HG03571 (cell line): ENCODE measurements around the gene HIC1.

Experiments
- ATAC-seq: cut with Tn5 transposase; IDR thresholded peaks from one replicate; pipeline ENCODE4 v1.9.1; 2021; ENCODE audit not compliant: unreplicated experiment

Gene HIC1

DNA sequence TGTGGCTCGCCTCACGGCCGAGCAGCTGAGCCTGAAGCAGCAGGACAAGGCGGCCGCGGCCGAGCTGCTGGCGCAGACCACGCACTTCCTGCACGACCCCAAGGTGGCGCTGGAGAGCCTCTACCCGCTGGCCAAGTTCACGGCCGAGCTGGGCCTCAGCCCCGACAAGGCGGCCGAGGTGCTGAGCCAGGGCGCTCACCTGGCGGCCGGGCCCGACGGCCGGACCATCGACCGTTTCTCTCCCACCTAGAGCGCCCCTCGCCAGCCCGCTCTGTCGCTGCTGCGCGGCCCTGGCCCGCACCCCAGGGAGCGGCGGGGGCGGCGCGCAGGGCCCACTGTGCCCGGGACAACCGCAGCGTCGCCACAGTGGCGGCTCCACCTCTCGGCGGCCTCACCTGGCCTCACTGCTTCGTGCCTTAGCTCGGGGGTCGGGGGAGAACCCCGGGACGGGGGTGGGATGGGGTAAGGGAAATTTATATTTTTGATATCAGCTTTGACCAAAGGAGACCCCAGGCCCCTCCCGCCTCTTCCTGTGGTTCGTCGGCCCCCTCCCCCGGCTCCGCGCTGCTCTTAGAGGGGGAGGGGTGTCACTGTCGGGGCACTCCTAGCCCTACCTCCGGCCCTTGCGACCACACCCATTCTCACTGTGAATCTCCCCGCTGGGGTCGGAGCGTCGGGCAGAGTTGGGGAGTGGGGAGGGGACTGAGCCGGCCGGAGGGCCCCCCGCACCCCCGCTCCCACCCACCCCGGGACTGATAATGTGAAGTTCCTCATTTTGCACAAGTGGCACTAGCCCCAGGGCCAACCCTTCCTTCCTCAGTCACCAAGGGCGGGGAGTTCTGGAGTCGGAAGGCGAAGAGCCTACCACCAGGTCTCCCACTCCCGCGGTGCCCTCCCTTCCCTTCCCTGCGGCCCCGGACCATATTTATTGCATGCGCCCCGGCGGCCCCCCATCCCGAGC is 4.0 kb downstream of the HIC1 start:
- no peak for ATAC-seq

DNA sequence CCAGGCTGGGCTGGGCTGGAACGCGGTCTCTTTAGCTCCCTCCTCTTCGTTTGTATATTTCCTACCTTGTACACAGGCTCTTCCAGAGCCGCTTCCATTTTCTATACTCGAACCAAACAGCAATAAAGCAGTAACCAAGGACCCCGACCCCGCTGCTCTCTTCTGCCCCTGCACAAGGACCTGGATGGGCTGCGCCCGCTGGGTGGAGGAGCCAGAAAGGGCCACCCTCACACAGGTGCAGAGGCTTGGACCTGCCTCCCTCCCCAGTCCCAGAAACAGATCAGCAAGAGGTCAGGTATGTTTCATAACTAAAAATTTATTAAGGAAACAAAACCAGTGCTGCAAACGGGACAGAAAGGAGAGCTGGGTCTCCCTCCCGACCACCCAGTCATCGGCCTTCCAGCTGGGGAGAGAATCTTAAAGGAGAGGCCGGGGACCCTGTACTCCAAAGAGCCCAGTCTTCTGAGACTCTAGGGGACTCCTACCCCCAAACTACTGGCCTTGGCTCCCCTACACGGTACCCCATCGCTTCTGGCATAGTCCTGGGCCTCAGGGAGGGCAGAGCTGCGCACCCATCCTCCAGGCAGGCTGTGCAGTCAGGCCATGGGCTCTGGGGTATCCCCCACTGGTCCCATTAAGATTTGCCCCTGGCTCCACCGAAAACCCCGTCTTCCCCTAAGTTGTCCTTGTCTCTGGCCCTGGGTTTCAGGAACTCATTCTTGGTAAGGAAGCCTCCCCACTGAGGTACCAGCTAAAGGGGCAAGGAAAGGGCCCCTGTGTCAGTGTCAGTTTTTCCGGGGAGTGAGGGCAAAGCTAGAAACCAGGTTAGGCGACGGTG is 4.9 kb downstream of the HIC1 start:
- no peak for ATAC-seq

DNA sequence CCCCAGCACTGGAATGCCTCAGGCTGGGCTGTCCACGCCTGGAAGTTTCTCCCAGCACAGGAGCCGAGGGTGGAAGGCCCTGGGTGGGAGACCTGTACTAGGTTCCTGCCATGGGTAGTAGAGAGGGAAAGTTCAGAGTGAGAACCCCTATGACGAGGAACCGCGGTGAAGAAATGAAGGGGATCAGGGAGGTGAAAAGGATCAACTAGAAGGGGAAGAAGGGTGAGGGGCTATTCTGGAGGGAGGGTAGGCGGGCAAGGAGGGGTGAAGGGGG is 5.4 kb downstream of the HIC1 start:
- no peak for ATAC-seq

DNA sequence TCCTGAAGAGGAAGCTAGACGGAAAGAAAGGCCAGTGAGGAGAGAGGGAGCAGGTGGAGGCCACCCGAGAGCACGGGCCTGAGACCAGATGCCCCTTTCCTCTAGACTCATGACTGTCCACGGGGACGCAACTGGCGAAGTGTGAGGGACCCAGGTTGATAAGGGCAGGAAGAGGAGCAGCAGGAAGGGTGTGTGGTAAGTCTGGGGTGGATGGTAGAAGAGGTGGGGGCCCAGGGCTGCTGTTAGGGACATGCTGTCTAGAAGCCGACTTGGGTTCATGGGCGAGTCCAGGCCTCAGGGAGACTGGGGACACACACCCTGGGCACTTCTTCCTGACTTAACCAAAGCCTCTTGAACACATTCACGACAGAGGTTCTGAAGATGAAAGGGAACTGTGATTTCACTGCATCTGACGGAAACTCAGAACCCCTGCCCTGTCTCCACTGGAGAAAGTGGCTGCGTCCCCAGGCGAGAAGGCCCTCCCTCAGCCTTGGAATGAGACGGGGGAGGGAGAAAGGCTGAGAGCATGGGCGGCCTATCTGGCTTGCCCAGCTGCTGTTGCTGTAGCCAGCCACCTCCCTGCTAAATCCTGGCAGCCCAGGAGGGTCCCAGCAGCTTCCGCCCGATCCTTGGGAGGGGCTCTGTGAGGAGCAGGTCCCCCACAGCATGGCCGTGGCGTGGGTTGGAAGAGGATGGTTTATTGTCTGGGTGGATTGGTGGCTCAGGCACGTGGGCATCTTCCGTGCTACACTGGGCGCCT is 6.0 kb downstream of the HIC1 start:
- no peak for ATAC-seq

DNA sequence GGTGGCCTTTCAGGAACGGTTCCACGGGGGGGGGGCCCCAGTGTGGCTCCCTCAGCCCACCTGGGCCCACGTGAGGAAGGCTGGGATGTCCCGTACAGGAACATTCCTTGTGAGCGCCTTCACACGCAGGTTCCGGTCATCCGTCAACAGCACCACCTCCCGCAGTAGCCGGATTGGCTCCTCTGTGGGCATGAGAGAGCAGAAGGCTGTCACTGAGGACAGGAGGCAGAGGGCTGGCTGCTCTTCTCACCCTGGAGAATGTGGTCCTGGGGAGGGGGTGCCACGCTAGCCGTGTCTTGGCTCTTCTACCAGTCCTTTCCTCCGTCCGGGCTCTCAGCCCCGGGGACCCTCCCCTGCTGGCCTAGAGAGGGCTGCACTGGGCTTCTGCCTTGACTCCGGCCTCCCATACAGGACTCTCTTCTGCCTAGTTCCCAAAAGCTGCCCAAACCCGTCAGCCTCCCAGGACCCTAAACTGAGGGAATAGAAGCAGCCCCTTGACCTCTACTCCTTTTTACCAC is 6.6 kb downstream of the HIC1 start:
- no peak for ATAC-seq

DNA sequence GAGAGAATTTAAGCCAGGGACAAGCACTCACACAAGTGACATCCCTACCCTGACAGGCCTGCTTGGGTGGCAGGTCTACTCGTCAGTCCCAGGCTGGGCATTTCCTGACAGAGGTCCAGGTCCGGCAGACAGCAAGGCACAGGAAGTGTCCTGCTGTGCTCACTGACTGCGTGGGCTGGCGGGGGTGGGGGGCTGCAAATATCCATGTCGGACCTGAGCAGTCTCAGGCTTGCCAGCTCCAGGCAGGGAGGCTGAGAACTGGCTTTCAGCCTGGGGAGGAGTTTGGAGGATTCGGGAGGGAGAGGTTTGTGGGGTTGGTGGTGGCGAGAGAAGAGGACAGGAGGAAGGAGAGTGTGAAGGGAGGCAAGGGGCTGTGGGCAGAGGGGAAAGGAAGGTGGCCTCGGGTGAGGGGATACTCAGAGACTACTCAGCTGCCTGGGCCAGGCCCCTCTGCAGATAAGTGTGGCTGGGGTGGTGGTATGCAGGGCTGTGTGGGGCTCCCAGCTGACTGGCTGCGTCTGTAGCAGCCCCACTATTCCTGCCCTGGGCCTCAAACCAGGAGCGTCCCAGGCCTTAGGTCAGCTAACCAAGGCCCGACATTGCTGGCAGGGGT is 7.8 kb downstream of the HIC1 start:
- ATAC-seq = no peak

DNA sequence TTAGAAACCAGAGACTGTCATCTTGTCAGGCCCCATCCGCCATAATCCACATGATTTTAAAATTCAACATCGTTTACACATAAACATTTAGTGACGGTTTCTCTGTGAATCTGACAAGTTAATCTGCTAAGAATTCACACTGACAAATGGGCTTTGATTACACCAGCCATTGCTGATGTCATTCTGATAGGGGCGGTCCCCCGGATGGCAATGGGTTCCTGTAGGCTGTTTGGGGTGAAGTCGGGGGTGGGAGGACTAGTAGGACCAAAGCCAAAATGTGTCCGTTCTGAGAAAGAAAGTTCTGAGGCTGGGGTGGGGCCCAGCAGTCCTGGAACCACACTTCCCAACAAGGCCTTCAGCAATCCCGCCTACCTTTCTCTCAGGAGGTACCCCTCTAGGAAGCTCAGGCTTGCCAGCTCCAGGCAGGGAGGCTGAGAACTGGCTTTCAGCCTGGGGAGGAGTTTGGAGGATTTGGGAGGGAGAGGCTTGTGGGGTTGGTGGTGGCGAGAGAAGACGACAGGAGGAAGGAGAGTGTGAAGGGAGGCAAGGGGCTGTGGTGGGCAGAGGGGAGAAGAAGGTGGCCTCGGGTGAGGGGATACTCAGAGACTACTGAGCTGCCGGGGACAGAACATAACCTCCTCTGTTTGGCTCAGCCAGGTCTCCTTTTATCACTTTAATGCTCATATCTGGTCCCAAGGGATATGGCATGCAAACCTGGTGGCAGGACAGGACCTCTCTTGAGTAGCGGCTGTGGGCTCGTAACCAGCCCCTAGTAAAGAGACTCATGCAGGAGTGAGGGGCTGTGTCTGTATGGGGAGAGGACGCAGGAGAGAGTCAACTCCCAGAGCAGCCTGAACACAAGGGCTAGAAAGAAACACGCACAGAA is 8.6 kb downstream of the HIC1 start:
- no peak for ATAC-seq

DNA sequence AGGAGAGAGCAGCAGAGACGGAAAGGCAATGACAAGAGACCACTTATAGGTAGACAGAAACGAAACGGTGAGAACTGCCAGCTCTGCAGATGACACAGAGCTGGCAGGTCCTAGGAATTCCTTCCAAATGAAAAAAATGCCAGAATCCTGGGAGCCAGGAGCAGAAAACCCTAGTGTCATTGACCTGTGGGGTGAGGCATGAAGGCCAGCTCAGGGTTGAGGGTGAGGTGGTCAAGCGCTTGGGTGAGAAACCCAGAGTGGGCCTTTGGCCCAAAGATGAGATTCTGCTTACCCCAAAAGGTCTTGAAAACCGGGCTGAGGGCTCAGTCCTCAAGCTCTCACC is 9.2 kb downstream of the HIC1 start:
- no peak for ATAC-seq

DNA sequence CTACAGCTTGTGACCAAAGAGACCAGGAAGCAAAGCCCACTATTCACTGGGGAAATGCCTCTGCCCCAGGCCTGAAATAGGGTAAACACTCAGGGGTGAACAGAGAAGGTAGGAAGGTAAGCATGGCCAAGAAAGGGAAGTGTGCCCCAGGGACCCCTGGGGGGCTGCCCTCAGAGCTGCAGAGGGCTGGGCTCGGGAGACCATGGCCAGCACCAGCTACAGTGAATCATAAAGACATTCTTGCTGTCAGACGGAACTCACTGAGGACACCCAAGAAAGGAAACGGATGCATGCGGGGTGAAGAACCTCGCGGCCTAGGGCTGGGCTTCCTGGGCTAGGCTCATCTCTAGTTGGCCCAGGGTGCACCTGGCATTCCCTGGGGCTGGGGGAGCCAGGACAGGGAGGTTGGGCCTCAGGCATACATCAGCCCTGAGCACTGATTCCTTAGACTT is 9.6 kb downstream of the HIC1 start:
- no peak for ATAC-seq

DNA sequence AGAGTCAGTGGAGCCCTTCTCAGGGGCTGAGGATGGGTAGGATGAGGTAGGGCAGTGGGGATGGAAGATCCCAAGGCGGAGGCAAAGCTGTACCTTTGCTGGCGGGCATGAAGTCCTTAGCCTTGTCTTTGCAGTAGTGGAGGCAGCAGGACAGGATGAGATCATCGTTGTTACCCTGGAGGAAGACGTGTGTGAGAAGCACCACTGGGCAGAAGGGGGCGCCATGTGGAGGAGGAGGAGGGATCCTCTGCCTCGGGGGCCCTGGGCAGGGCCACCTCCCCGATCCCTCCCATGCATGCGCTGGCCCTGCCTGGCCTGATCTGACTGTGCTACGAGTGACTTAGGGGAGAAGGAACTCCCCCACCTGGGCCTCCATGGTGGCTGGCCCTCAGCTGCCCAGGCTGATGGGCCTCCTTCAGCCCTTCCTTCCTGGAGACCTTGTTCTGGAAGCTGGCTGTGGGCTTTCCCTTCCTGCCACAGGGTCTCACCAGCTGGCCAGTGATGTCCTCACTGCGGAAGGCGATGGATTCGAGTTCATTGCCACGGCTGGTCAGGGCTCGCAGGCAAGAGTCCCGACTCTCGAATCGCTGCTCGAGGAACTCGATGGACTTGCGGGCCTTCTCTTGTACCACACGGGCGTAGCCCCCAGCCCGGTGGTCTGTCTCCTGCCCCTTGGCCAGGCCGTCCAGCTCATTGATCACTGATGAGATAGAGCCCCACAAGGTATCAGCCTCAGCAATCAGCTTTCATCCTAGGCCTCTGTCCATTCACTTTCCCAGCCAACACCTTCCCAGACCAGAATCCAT is 10.3 kb downstream of the HIC1 start:
- no peak for ATAC-seq

DNA sequence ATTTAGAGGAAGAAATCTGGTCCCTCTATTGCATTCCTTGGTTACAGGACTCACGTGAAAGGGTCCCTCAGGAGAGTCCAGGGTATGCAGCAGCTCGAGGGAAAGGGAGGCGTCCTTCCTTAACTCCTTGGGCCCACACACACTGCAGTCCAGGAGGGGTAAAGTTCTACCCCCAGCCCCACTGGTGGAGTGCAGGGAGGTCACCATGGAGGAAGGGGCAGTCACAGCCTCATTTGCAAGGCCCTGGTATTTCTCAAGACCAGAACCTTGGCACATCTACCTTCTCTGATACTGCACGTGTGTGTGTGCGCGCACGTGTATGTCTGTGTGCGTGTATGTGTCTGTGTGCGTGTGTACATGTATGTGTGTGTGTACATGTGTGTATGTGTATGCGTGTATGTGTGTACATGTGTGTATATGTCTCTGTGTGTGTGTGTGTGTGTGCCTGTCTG is 11.1 kb downstream of the HIC1 start:
- ATAC-seq = no peak

DNA sequence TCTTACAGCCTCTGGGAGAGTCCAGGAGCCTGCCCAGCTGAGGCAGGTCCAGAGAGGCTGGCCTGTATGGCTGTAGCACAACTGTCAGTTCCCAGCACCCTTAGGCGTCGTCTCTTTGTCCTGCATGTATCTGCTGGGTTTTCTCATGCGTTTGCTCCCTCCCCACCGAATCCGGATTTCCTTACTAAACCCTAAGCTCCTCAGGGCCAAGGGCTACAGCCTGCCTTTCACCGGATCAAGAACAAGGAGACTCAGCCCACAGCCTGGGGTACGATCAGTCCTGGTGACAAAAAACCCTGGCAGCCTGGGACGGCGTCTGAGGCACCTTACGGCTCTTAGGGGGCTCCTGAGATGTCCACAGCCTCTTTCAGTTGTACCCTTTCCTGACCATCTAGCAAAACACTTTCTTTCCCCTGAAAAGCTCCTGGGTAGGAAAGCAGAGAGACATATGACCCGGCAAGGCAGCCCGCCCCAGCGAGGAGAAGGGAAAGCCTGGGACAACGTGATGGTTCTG is 12.2 kb downstream of the HIC1 start:
- no peak for ATAC-seq

DNA sequence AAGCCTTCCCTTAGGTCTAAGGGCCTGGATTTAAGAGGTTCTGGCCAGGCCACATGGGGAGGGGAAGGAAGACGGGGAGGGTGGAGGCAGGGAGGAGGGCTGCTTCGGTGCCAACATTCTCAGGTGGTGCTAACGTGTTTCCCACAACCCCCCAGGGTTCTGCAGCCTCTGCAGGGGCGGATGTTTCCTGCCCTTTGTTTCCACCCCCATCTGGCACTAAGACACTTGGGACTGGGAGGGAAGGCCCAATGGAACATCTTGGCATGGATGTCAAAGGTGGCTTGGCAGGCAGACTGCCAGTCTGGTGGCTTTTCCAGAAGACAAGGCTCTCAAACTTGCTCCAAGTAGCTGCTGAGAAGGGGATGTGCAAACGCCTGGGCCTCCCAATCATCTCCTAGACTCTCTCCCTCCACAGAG is 12.7 kb downstream of the HIC1 start:
- no peak for ATAC-seq

DNA sequence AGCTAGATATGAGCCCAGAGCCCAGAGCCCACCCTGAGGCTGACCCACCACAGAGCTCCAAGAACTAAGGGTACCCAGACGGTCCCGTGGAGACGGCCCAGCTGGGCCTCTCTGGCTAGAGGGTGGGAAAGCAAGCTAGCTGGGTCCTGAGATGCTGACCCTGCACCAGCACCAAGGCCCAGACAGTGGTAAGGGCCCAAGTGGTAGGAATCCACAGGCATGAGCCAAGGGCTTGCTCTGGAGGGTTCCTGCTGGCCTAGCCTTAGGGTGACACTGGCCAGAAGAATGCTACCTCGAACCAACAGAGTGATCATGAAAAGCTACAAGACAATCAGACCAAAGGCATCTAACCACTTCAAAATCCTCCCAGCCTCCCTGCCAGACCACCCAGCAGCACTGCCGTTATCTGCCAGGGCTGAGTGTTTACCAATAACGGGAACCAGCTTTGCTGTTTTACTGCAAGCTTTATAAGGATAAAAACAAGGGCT is 13.2 kb downstream of the HIC1 start:
- no peak for ATAC-seq

DNA sequence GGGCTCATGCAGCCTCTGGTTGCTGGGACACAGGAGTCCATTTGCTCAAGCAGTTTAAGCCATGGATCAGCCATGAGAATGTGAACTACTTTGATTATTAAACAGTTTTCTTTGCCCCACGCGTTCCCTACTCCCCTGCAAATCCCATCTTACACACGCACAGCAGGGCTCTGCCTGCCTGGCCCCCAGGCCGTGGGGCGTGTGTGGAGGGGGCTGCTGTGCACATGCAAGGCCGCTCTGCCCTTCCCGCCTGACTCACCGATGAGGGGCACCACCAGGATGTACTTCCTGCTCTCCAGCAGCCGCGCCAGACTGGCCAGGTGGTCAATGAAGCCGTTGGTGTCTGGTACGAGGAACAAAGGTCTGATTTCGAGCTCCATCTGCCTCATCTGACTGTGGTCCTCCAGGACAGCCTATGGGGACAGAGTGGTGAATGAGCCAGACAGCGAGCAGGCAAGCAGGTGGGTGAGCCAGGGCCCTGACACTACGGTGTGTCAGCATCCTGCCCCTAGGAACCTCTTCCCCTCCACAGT is 13.7 kb downstream of the HIC1 start:
- no peak for ATAC-seq

DNA sequence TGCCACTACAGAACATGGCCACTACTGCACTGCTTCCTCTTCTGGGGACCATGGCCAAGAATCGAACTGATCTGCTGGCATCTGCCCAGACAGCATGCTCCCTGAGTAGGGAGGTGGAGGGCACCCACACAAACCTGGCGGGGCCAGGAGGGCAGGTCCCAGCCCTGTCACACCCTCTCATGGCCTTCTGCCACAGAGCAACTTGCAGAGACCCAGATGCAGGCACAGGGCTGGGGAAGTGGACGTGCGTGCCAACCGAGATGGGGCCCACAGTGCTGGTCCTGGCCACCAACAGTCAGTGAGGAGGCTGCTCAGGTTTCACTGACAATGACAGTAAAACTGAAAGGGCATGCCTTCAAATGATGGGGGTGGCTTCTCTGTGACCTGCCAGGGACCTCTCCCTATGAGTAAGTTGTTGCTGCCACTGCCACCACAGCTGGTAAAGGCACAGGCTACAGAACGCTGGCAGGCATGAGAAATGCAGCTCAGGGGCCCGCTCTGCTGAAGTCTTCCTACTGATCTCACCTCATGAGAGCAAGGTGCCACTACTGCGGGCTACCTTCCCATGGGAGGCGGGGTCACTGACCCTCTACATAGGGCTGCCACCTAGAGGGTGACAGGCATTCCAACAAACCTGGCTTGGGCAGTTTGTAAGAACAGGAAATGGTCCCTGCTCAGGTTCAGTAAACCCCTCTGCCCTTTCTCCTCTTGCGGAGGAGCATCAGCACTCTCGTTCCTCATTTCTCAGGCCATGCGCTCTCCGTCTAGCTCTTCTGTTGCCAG is 15.5 kb downstream of the HIC1 start:
- ATAC-seq = peak; percentile 75

DNA sequence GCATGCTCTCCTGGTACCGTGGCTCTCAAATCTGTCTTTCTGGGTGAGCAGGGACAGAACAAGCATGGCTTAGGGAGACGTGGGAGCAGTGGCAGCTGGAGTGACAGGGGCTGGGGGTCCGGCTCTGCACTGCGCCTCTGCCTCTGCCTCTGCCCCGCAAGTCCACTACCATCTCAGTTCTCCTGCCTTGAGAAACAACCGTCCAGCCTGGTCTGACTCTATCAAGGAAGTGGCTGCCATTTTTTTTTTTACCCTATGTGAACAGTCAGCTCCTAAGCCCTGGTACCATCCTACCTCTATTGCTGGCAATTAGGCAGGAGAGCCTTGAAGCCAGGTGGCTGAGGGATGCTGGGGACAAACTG is 16.1 kb downstream of the HIC1 start:
- ATAC-seq = no peak
